ENCODE results near the gene UBE2U. TPM values are rescaled to one million over a fixed set of nuclear protein-coding genes. Genes with fewer than 3 reads are reported as not detected.

The UBE2U gene
- total and polyA plus RNA-seq, 2 experiments from 2014 or later, result not detected

GRCh38 chr1:64186898-64187280, 16.5 kb upstream of the UBE2U start:
- Mint-ChIP-seq H3K36me3 (ENCODE audit: low read depth) (no peaks in the 10 kb centered on the region), H3K4me3 (no peak overlapping the region), H3K4me1 (peaks cover 22% of the 10 kb centered on the region), H3K27me3 (ENCODE audit: insufficient read depth, low read depth, poor library complexity) (peaks cover 10% of the 10 kb centered on the region), H3K9me3 (no peaks in the 10 kb centered on the region), H3K27ac (0 out of 2 replicates have a peak overlapping the region, but pooled peaks have one; percentile 56)
- DNase-seq (ENCODE audit: low spot score), result no peak
- Histone ChIP-seq H3K9me2 (ENCODE audit: insufficient read depth) (peaks cover 7% of the 10 kb centered on the region; the same call in 1 of the 2 replicates), H3K27ac (ENCODE audit: low read depth) (no peak overlapping the region), H3K27me3 (ENCODE audit: insufficient read depth) (no peaks in the 10 kb centered on the region), H3K4me2 (no peak overlapping the region), H3K79me2 (replicated peaks; ENCODE audit: insufficient read depth) (no peaks in the 10 kb centered on the region), H3K4me3 (no peak overlapping the region), H4K20me1 (replicated peaks; ENCODE audit: insufficient read depth) (no peaks in the 10 kb centered on the region), H3K4me1 (ENCODE audit: insufficient read depth) (peaks cover 4% of the 10 kb centered on the region), H2AFZ (no peak overlapping the region), H3K36me3 (ENCODE audit: insufficient read depth) (no peaks in the 10 kb centered on the region), H3F3A (replicated peaks; ENCODE audit: low read depth) (0 out of 2 replicates have a peak, but pooled peaks cover 4% of the 10 kb centered on the region)
- TF ChIP-seq JUNB (IDR thresholded peaks at IDR 0.05; ENCODE audit: unreplicated experiment) (no peak), CREB1 (CRISPR knock-in tag; IDR thresholded peaks at IDR 0.05; ENCODE audit: low read depth) (no peak), NANOG (IDR thresholded peaks at IDR 0.05; ENCODE audit: borderline replicate concordance) (no peak), POLR2AphosphoS5 (IDR thresholded peaks at IDR 0.05; ENCODE audit: low read depth) (no peak), STAT1 (IDR thresholded peaks at IDR 0.05; ENCODE audit: unreplicated experiment) (no peak), ZNF462 (CRISPR knock-in tag; IDR thresholded peaks at IDR 0.05) (no peak), EZH2phosphoT487 (IDR thresholded peaks at IDR 0.05; ENCODE audit: unreplicated experiment) (no peak), ETS1 (IDR thresholded peaks at IDR 0.05) (no peak), ZNF114 (CRISPR knock-in tag; IDR thresholded peaks at IDR 0.05) (no peak), ZNF331 (CRISPR knock-in tag; IDR thresholded peaks at IDR 0.05; ENCODE audit: low read depth) (no peak), EZH2 (IDR thresholded peaks at IDR 0.05; ENCODE audit: low read depth, unreplicated experiment) (no peak), REST (IDR thresholded peaks at IDR 0.05; ENCODE audit: unreplicated experiment) (no peak), CTCF (conservative IDR thresholded peaks at IDR 0.05; ENCODE audit: low read depth in 2 of 2) (no peak)
- no peak for ATAC-seq

Data from GM23338 (cell line).